OCI-LY1 (cell line): Measurements from ENCODE around the gene MYCBP2.

ENCODE experiments used
- H2AFZ ChIP-seq: fragments of 200-600 bp; sonication (generic), shearing (Covaris generic); 2 replicates; pipeline ENCODE4 v1.6.0; 2014; ENCODE audit warnings: antibody characterized with exemption, mild to moderate bottlenecking, low read length
- H3F3A ChIP-seq: fragments of 200-600 bp; sonication (generic), shearing (Covaris generic); 2 replicates; pipeline ENCODE4 v1.6.0; 2014; ENCODE audit warnings: mild to moderate bottlenecking, antibody characterized with exemption, low read length, moderate library complexity; ENCODE audit not compliant: insufficient read depth
- H3K27ac ChIP-seq: fragments of 200-600 bp; sonication (generic); 2 replicates; pipeline ENCODE4 v1.5.1; 2014; ENCODE audit warnings: low read length, mixed run types, mild to moderate bottlenecking, low read depth; ENCODE audit not compliant: poor library complexity, severe bottlenecking
- H3K27me3 ChIP-seq: fragments of 200-600 bp; sonication (generic); 2 replicates; pipeline ENCODE4 v1.6.0; 2014; ENCODE audit warnings: antibody characterized with exemption, mild to moderate bottlenecking, low read length, moderate library complexity; ENCODE audit not compliant: insufficient read depth
- H3K36me3 ChIP-seq: fragments of 200-600 bp; sonication (generic); 2 replicates; pipeline ENCODE4 v1.6.1; 2014; ENCODE audit warnings: mild to moderate bottlenecking, antibody characterized with exemption, low read length, moderate library complexity, mixed read lengths; ENCODE audit not compliant: insufficient read depth
- H3K4me1 ChIP-seq: fragments of 200-600 bp; sonication (generic); 2 replicates; pipeline ENCODE4 v1.5.1; 2014; ENCODE audit warnings: mild to moderate bottlenecking, low read length, moderate library complexity; ENCODE audit not compliant: insufficient read depth, severe bottlenecking
- H3K4me2 ChIP-seq: fragments of 200-600 bp; sonication (generic), shearing (Covaris generic); 2 replicates; pipeline ENCODE4 v1.6.1; 2014; ENCODE audit warnings: low read length
- H3K4me3 ChIP-seq: fragments of 200-600 bp; sonication (generic); 2 replicates; pipeline ENCODE4 v1.5.1; 2014; ENCODE audit warnings: low read length, low read depth, mild to moderate bottlenecking, mixed read lengths; ENCODE audit not compliant: poor library complexity, severe bottlenecking
- H3K79me2 ChIP-seq: fragments of 200-600 bp; shearing (Covaris generic); 2 replicates; pipeline ENCODE4 v1.6.1; 2016; ENCODE audit warnings: mixed run types, low read length, mixed read lengths; ENCODE audit not compliant: insufficient read depth
- H3K9ac ChIP-seq: fragments of 200-600 bp; sonication (generic), shearing (Covaris generic); 2 replicates; pipeline ENCODE4 v1.6.1; 2014; ENCODE audit warnings: mild to moderate bottlenecking, low read length, mixed read lengths
- H3K9me2 ChIP-seq: fragments of 200-600 bp; sonication (generic), shearing (Covaris generic); 2 replicates; pipeline ENCODE4 v1.6.1; 2014; ENCODE audit warnings: low read depth, mild to moderate bottlenecking, low read length, mixed read lengths
- H3K9me3 ChIP-seq: fragments of 200-600 bp; shearing (Covaris generic); 2 replicates; pipeline ENCODE4 v1.6.1; 2014; ENCODE audit warnings: low read length, mixed read lengths
- H4K20me1 ChIP-seq: fragments of 200-600 bp; sonication (generic), shearing (Covaris generic); 2 replicates; pipeline ENCODE4 v1.6.0; 2016; ENCODE audit warnings: mild to moderate bottlenecking, low read length; ENCODE audit not compliant: insufficient read depth
- CTCF ChIP-seq: fragments of 200-600 bp; sonication (generic), shearing (Covaris generic); IDR thresholded peaks from 2 replicates; pipeline ENCODE4 v1.5.1; 2017; ENCODE audit warnings: mild to moderate bottlenecking, antibody characterized with exemption, low read length, moderate library complexity, mixed read lengths
- EZH2 ChIP-seq: fragments of 200-600 bp; sonication (generic), shearing (Covaris generic); IDR thresholded peaks from 2 replicates; pipeline ENCODE4 v1.8.0; 2017; ENCODE audit warnings: borderline replicate concordance, mixed run types, mild to moderate bottlenecking, antibody characterized with exemption, low read length, moderate library complexity, mixed read lengths

Gene MYCBP2

GRCh38 chr13:77269141-77269540, 57.8 kb downstream of the MYCBP2 start:
- Histone ChIP-seq H3F3A (no peaks in the 10 kb centered on the region), H3K27ac (no peak overlapping the region), H3K4me1 (no peaks in the 10 kb centered on the region), H3K36me3 (peaks cover 96% of the 10 kb centered on the region), H4K20me1 (no peaks in the 10 kb centered on the region), H3K4me2 (no peak overlapping the region), H3K9me3 (no peaks in the 10 kb centered on the region), H3K9me2 (no peaks in the 10 kb centered on the region), H2AFZ (no peak overlapping the region), H3K9ac (no peak overlapping the region), H3K27me3 (no peaks in the 10 kb centered on the region), H3K79me2 (no peaks in the 10 kb centered on the region), H3K4me3 (no peak overlapping the region)
- TF ChIP-seq EZH2 (no peak), CTCF (no peak)

GRCh38 chr13:77267362-77267761, 59.5 kb downstream of the MYCBP2 start:
- Histone ChIP-seq H3K27ac (no peak overlapping the region), H3K79me2 (no peaks in the 10 kb centered on the region), H3F3A (no peaks in the 10 kb centered on the region), H3K36me3 (peaks cover 95% of the 10 kb centered on the region), H3K4me1 (no peaks in the 10 kb centered on the region), H2AFZ (no peak overlapping the region), H3K4me3 (no peak overlapping the region), H3K9me2 (no peaks in the 10 kb centered on the region), H4K20me1 (no peaks in the 10 kb centered on the region), H3K9me3 (no peaks in the 10 kb centered on the region), H3K27me3 (no peaks in the 10 kb centered on the region), H3K9ac (no peak overlapping the region), H3K4me2 (no peak overlapping the region)
- no peak for TF ChIP-seq CTCF
- TF ChIP-seq EZH2: no peak

- Histone ChIP-seq H3K36me3 (peaks cover 93% of the 10 kb centered on the region), H2AFZ (no peak overlapping the region), H3K9me3 (no peaks in the 10 kb centered on the region), H3K27ac (no peak overlapping the region), H3K4me3 (no peak overlapping the region), H3K9ac (no peak overlapping the region), H3F3A (no peaks in the 10 kb centered on the region), H3K4me2 (no peak overlapping the region), H3K9me2 (no peaks in the 10 kb centered on the region), H4K20me1 (no peaks in the 10 kb centered on the region), H3K27me3 (no peaks in the 10 kb centered on the region), H3K4me1 (no peaks in the 10 kb centered on the region), H3K79me2 (no peaks in the 10 kb centered on the region)
- TF ChIP-seq CTCF (no peak), EZH2 (no peak)
Measured at GRCh38 chr13:77265336-77265735, 61.6 kb downstream of the MYCBP2 start.
